Measurements from ENCODE around the gene TSBP1.
"Not testable (repeated sequence)": the region's sequence is repeated elsewhere in the genome, so short reads cannot be mapped to it uniquely, and the experiment has no call there.

GRCh38 chr6:32273801-32274577, 97.7 kb downstream of the TSBP1 start:
- TF ChIP-seq ZNF274 (IDR thresholded peaks at IDR 0.05; ENCODE audit: low read depth, low read length); SUZ12 (IDR thresholded peaks at IDR 0.05; ENCODE audit: extremely low read depth, insufficient read depth, insufficient read length); YY1 (IDR thresholded peaks at IDR 0.05; ENCODE audit: insufficient read depth, insufficient read length): not testable (repeated sequence)

All from NT2/D1 (cell line).